ENCODE results near the gene ADORA1. TPM values are rescaled to one million over a fixed set of nuclear protein-coding genes. Genes with fewer than 3 reads are reported as not detected.

The ADORA1 gene
- total and polyA plus RNA-seq, 10 of the 15 experiments (the other 5 are each of a cell fraction or from before 2014, with no cell fraction given), result not detected

GRCh38 chr1:203081465-203082230, 45.9 kb upstream of the ADORA1 start (continued):
- TF ChIP-seq ZBTB33 (IDR thresholded peaks at IDR 0.05) (no peak), SRF (IDR thresholded peaks at IDR 0.05; ENCODE audit: low read depth in 2 of 2, low read length in 2 of 2) (no peak)

GRCh38 chr1:203082231-203082505, 45.4 kb upstream of the ADORA1 start:
- ChIA-PET SMC1A (ENCODE audit: uncharacterized antibody, unreplicated experiment) (interaction anchor here (1.5 kb wide), 1 partner anchor 9 kb away, joined by 4 read pairs; no protein-coding TSS in a partner anchor), POLR2A (no interaction called here), RAD21 (ENCODE audit: unreplicated experiment) (interaction anchor here (1.1 to 3.2 kb wide), 2 partner anchors 42 to 134 kb away, joined by 3 to 16 read pairs; no protein-coding TSS in a partner anchor), CTCF (interaction anchor here (0.8 to 3.9 kb wide), 6 partner anchors 42 to 137 kb away, joined by 3 to 35 read pairs (median 4); no protein-coding TSS in a partner anchor)
- H4K20me1 ChIP-seq (ENCODE audit: control insufficient read depth, insufficient read depth), result no peaks in the 10 kb centered on the region; the same call in 1 of the 2 replicates
- intact Hi-C loops (cut with micrococcal nuclease; ENCODE audit: unreplicated experiment), result no loop called here
- peaks cover 0 to 7% of the 10 kb centered on the region in 2 experiments; a peak in 2 of 4 replicates for H3K27me3 ChIP-seq (replicated peaks in 1 of 2; ENCODE audit: control insufficient read depth in 2 of 2, insufficient read depth in 2 of 2, low read length in 1 of 2)
- no peak for FAIRE-seq
- ATAC-seq, result no peak
- H3K9me3 ChIP-seq (replicated peaks; ENCODE audit: control insufficient read depth, insufficient read depth, low read length), result no peaks in the 10 kb centered on the region
- no peak for DNase-seq (ENCODE audit: low read depth, low spot score)
- H3K4me2 ChIP-seq (ENCODE audit: control insufficient read depth, insufficient read depth), result no peak overlapping the region
- no peak overlapping the region for H2AFZ ChIP-seq (ENCODE audit: control insufficient read depth, low read depth, low read length)
- no peak overlapping the region for H3K27ac ChIP-seq (ENCODE audit: control insufficient read depth, insufficient read depth)
- BruUV-seq (replicated peaks), result no TSS peak
- 17% methylated on average over 3 of the region's 3 CpGs for WGBS (ENCODE audit: insufficient coverage, insufficient replicate concordance, low lambda C conversion rate, missing lambda C conversion rate)
- H3K36me3 ChIP-seq (ENCODE audit: control insufficient read depth in 2 of 2, insufficient read depth in 2 of 2, low read length in 1 of 2), result no peaks in the 10 kb centered on the region
- no peaks in the 10 kb centered on the region for H3K79me2 ChIP-seq (ENCODE audit: control insufficient read depth, insufficient read depth, low read length)
- H3K9ac ChIP-seq (ENCODE audit: control insufficient read depth, insufficient read depth, low read length), result no peak overlapping the region
- in situ Hi-C loops (cut with MboI), result no loop called here
- H3K4me3 ChIP-seq, result no peak overlapping the region
- H3K4me1 ChIP-seq (ENCODE audit: control insufficient read depth, insufficient read depth, low read length), result no peaks in the 10 kb centered on the region
- TF ChIP-seq REST (IDR thresholded peaks at IDR 0.05; ENCODE audit: low read depth, low read length) (no peak), JUNB (IDR thresholded peaks at IDR 0.05) (no peak), USF2 (IDR thresholded peaks at IDR 0.05; ENCODE audit: borderline replicate concordance, low read depth, low read length) (no peak), LARP7 (IDR thresholded peaks at IDR 0.05) (no peak), CBX3 (IDR thresholded peaks at IDR 0.05; ENCODE audit: borderline replicate concordance, low read depth) (no peak), TCF7 (IDR thresholded peaks at IDR 0.05; ENCODE audit: borderline replicate concordance) (no peak), MEF2A (IDR thresholded peaks at IDR 0.05; ENCODE audit: insufficient read depth, low read depth, low read length) (no peak), ZNF24 (IDR thresholded peaks at IDR 0.05) (no peak), POLR2A (IDR thresholded peaks at IDR 0.05; ENCODE audit: low read depth, low read length) (no peak), ZBED1 (IDR thresholded peaks at IDR 0.05; ENCODE audit: borderline replicate concordance) (no peak), NKRF (conservative IDR thresholded peaks at IDR 0.05) (no peak), NFYA (IDR thresholded peaks at IDR 0.05; ENCODE audit: borderline replicate concordance, low read depth, low read length) (no peak), TBL1XR1 (IDR thresholded peaks at IDR 0.05; ENCODE audit: low read depth, low read length) (no peak)

Measured in GM12878 (cell line).